Activated effector memory CD4-positive, alpha-beta T cell treated with Interleukin-2 at 50 U/mL for 16 hours (primary cell): ENCODE measurements around the gene IRAK3.
A peak's percentile ranks its signal among the peaks of the same experiment; 100 is the strongest.

ENCODE experiments used
- DNase-seq: peaks from one replicate; pipeline ENCODE4 v3.0.0-alpha.2; 2020

IRAK3 gene

GRCh38 chr12:66188584-66189485 is at the start of gene IRAK3:
IRAK3 (plus strand) TSS chr12:66189214; CDS start chr12:66189300, 86 bp downstream.
- DNase-seq: peak; percentile 10

- no peak for DNase-seq
Measured at GRCh38 chr12:66139328-66139727, 49.7 kb upstream of the IRAK3 start.

- no peak for DNase-seq
Measured at GRCh38 chr12:66140731-66141130, 48.3 kb upstream of the IRAK3 start.

GRCh38 chr12:66141299-66141698 is 47.7 kb upstream of the IRAK3 start:
- DNase-seq: no peak

- DNase-seq: no peak
Measured at GRCh38 chr12:66142826-66143225, 46.2 kb upstream of the IRAK3 start.

- no peak for DNase-seq
Measured at GRCh38 chr12:66143868-66144267, 45.1 kb upstream of the IRAK3 start.

- no peak for DNase-seq
Measured at GRCh38 chr12:66144791-66145754, 43.9 kb upstream of the IRAK3 start.

- no peak for DNase-seq
Measured at GRCh38 chr12:66149702-66150398, 39.2 kb upstream of the IRAK3 start.

GRCh38 chr12:66152732-66153131 is 36.3 kb upstream of the IRAK3 start:
- no peak for DNase-seq

GRCh38 chr12:66154776-66155175 is 34.2 kb upstream of the IRAK3 start:
- no peak for DNase-seq

GRCh38 chr12:66156654-66157053 is 32.4 kb upstream of the IRAK3 start:
- DNase-seq: no peak

- no peak for DNase-seq
Measured at GRCh38 chr12:66159123-66159522, 29.9 kb upstream of the IRAK3 start.

GRCh38 chr12:66160704-66161103 is 28.3 kb upstream of the IRAK3 start:
- DNase-seq: no peak

- DNase-seq: no peak
Measured at GRCh38 chr12:66162701-66163100, 26.3 kb upstream of the IRAK3 start.

GRCh38 chr12:66163289-66163688 is 25.7 kb upstream of the IRAK3 start:
- DNase-seq: no peak

GRCh38 chr12:66164349-66164821 is 24.6 kb upstream of the IRAK3 start:
- no peak for DNase-seq

- DNase-seq: no peak
Measured at GRCh38 chr12:66165141-66165540, 23.9 kb upstream of the IRAK3 start.

- no peak for DNase-seq
Measured at GRCh38 chr12:66166561-66166960, 22.5 kb upstream of the IRAK3 start.

GRCh38 chr12:66168410-66168809 is 20.6 kb upstream of the IRAK3 start:
- DNase-seq: no peak

GRCh38 chr12:66169221-66170170 is 19.5 kb upstream of the IRAK3 start, which contains the start of gene TMBIM4:
TMBIM4 (minus strand) TSS chr12:66169996; CDS start chr12:66169951, 45 bp downstream.
- peak; percentile 77 for DNase-seq

GRCh38 chr12:66170606-66171005 is 18.4 kb upstream of the IRAK3 start:
- no peak for DNase-seq
